RWPE2 (cell line): Measurements from ENCODE around the gene BARX1.

Experiments used
- ATAC-seq: fragments of 200-7000 bp; cut with Tn5 transposase; 3 replicates; pipeline ENCODE4 v1.9.1; 2021; ENCODE audit warnings: low read depth
- DNase-seq: peaks from one replicate; pipeline ENCODE4 v3.0.0-alpha.2; 2020; ENCODE audit warnings: low spot score
- H3K27ac ChIP-seq: fragments of 450-650 bp; 2 replicates; pipeline ENCODE4 v1.5.1; 2017; ENCODE audit warnings: mild to moderate bottlenecking; ENCODE audit not compliant: poor library complexity, severe bottlenecking
- H3K27me3 ChIP-seq: fragments of 250-450 bp; sonication (Bioruptor Pico); 2 replicates; pipeline ENCODE4 v1.5.1; 2021; ENCODE audit warnings: mild to moderate bottlenecking, moderate library complexity; ENCODE audit not compliant: insufficient read depth, poor library complexity, severe bottlenecking
- H3K36me3 ChIP-seq: fragments of 250-450 bp; sonication (Bioruptor Pico); 2 replicates; pipeline ENCODE4 v1.5.1; 2020; ENCODE audit warnings: low read depth, mild to moderate bottlenecking, moderate library complexity
- H3K4me1 ChIP-seq: fragments of 250-450 bp; sonication (Bioruptor Pico); 2 replicates; pipeline ENCODE4 v1.5.1; 2021; ENCODE audit warnings: mild to moderate bottlenecking, moderate library complexity; ENCODE audit not compliant: insufficient read depth, poor library complexity, severe bottlenecking
- H3K4me3 ChIP-seq: fragments of 250-450 bp; sonication (Bioruptor Pico); 2 replicates; pipeline ENCODE4 v1.5.1; 2021; ENCODE audit warnings: mild to moderate bottlenecking, moderate library complexity; ENCODE audit not compliant: severe bottlenecking
- H3K9me3 ChIP-seq: fragments of 250-450 bp; sonication (Bioruptor Pico); 2 replicates; pipeline ENCODE4 v1.5.1; 2021; ENCODE audit warnings: mild to moderate bottlenecking, moderate library complexity; ENCODE audit not compliant: severe bottlenecking
- CTCF ChIP-seq: fragments of 450-650 bp; IDR thresholded peaks from one replicate; pipeline ENCODE4 v1.5.1; 2017; ENCODE audit warnings: mild to moderate bottlenecking, moderate library complexity; ENCODE audit not compliant: poor library complexity, severe bottlenecking

The BARX1 gene

GRCh38 chr9:93902051-93902779, 52.9 kb downstream of the BARX1 start:
- H3K9me3 ChIP-seq, result no peaks in the 10 kb centered on the region
- DNase-seq (no peak), ATAC-seq (no peak)
- TF ChIP-seq CTCF, result no peak
- H3K4me1 ChIP-seq, result no peaks in the 10 kb centered on the region
- no peaks in the 10 kb centered on the region for H3K27me3 ChIP-seq
- no peaks in the 10 kb centered on the region for H3K36me3 ChIP-seq
- H3K27ac ChIP-seq, result no peak overlapping the region
- H3K4me3 ChIP-seq, result no peak overlapping the region
